NCI-H2196 (cell line): ENCODE results near the gene GATB.
"Not testable (repeated sequence)": the region's sequence is repeated elsewhere in the genome, so short reads cannot be mapped to it uniquely, and the experiment has no call there.

Experiments used
- DNase-seq: peaks from one replicate; lab custom pipeline; 2025; ENCODE audit not compliant: unreplicated experiment; lab: John Stamatoyannopoulos, UW

The GATB gene

GRCh38 chr4:151785484-151786157 is 24.8 kb upstream of the GATB start:
- no peak for DNase-seq

- DNase-seq: no peak
These were observed 23.9 kb upstream of the GATB start for GRCh38 chr4:151784706-151785105.

GRCh38 chr4:151783867-151784266 is 23.1 kb upstream of the GATB start:
- no peak for DNase-seq

- DNase-seq: no peak
These were observed 21.5 kb upstream of the GATB start for GRCh38 chr4:151782296-151782695.

- DNase-seq: no peak
These were observed 20.2 kb upstream of the GATB start for GRCh38 chr4:151781026-151781425.

GRCh38 chr4:151777471-151777870 is 16.7 kb upstream of the GATB start:
- DNase-seq: no peak

- no peak for DNase-seq
These were observed 13.5 kb upstream of the GATB start for GRCh38 chr4:151774324-151774723.

GRCh38 chr4:151772274-151772673 is 11.5 kb upstream of the GATB start:
- no peak for DNase-seq

- DNase-seq: no peak
These were observed 10.9 kb upstream of the GATB start for GRCh38 chr4:151771664-151772063.

- no peak for DNase-seq
These were observed 9.3 kb upstream of the GATB start for GRCh38 chr4:151770154-151770553.

- no peak for DNase-seq
These were observed 8.0 kb upstream of the GATB start for GRCh38 chr4:151768835-151769234.

GRCh38 chr4:151766691-151767090 is 5.9 kb upstream of the GATB start:
- DNase-seq: no peak

- DNase-seq: no peak
These were observed 805 bp downstream of the GATB start for GRCh38 chr4:151760002-151760401.

- DNase-seq: no peak
These were observed 7.8 kb downstream of the GATB start for GRCh38 chr4:151753056-151753455.

- DNase-seq: no peak
These were observed 10.7 kb downstream of the GATB start for GRCh38 chr4:151750156-151750555.

GRCh38 chr4:151745481-151746231 is 15.2 kb downstream of the GATB start:
- no peak for DNase-seq

GRCh38 chr4:151744614-151745013 is 16.2 kb downstream of the GATB start:
- no peak for DNase-seq

GRCh38 chr4:151743894-151744293 is 16.9 kb downstream of the GATB start:
- DNase-seq: no peak

GRCh38 chr4:151743128-151743854 is 17.5 kb downstream of the GATB start:
- DNase-seq: no peak

GRCh38 chr4:151738720-151739517 is 21.9 kb downstream of the GATB start:
- DNase-seq: no peak

- DNase-seq: not testable (repeated sequence)
These were observed 24.0 kb downstream of the GATB start for GRCh38 chr4:151736852-151737251.
